HL-60 (cell line): ENCODE results near the gene SPSB2.

ENCODE experiments used
- CTCF ChIP-seq: IDR thresholded peaks from one replicate; pipeline ENCODE4 v1.5.1; 2011; ENCODE audit warnings: low read length, control low read depth, inconsistent platforms; ENCODE audit not compliant: insufficient read depth
- GABPA ChIP-seq: IDR thresholded peaks from 2 replicates; pipeline ENCODE4 v1.6.1; 2012; ENCODE audit warnings: low read depth
- POLR2AphosphoS5 ChIP-seq: IDR thresholded peaks from 2 replicates; pipeline ENCODE4 v1.6.1; 2012; ENCODE audit warnings: low read depth
- REST ChIP-seq: IDR thresholded peaks from 2 replicates; pipeline ENCODE4 v1.6.1; 2012; ENCODE audit warnings: low read depth; ENCODE audit not compliant: insufficient replicate concordance
- SPI1 ChIP-seq: IDR thresholded peaks from 2 replicates; pipeline ENCODE4 v1.6.1; 2012; ENCODE audit warnings: low read depth, mild to moderate bottlenecking, borderline replicate concordance

GRCh38 chr12:6899427-6899826 is 26.3 kb upstream of the SPSB2 start:
- TF ChIP-seq CTCF (no peak), POLR2AphosphoS5 (no peak), SPI1 (no peak), GABPA (no peak), REST (no peak)
